DMS53 treated with DMSO at 0.1 percent for 48 hours (cell line): ENCODE data around the gene CHURC1.

Experiments
- DNase-seq: peaks from one replicate; lab custom pipeline; 2025; ENCODE audit not compliant: unreplicated experiment; lab: John Stamatoyannopoulos, UW

The CHURC1 gene

GRCh38 chr14:64983439-64984310, 69.4 kb downstream of the CHURC1 start:
- no peak for DNase-seq
